Fibroblast of lung (primary cell): ENCODE results near the gene CTNNA2.

ENCODE experiments used
- EZH2 ChIP-seq: IDR thresholded peaks from 2 replicates; pipeline ENCODE4 v1.5.1; 2012; ENCODE audit warnings: low read length, control low read depth, mild to moderate bottlenecking; ENCODE audit errors: missing control alignments
- TF ChIP-seq, protein P1 (sequence below), 2 donors: IDR thresholded peaks in 1 of 2; conservative IDR thresholded peaks in 1 of 2; 1 replicate in 1 of 2; 2 replicates in 1 of 2; pipeline ENCODE4 v1.5.1; 2011 to 2012; ENCODE audit warnings: low read length in 2 of 2, control low read depth in 1 of 2, inconsistent platforms in 1 of 2, low read depth in 1 of 2, mild to moderate bottlenecking in 1 of 2

DNA sequence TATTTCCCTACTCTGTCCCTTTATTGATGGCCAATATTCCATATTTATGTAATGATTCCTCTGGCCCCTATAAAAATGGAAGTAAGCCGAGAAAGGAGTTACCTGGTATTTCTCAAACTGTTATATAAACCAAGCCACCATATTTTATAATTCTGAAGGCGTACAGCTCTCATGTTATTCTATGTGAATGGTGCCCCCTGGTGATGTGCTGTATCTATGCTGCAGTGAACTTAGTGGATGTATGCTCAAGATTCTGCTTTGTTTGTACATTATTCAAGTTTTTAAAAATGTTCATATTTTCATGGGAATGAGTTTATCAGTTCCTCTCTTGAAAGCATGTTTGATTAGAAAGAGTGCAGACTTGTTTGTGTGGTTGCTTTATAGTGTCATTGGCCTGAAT, 986.2 kb downstream of the CTNNA2 start:
- TF ChIP-seq, protein P1, sequence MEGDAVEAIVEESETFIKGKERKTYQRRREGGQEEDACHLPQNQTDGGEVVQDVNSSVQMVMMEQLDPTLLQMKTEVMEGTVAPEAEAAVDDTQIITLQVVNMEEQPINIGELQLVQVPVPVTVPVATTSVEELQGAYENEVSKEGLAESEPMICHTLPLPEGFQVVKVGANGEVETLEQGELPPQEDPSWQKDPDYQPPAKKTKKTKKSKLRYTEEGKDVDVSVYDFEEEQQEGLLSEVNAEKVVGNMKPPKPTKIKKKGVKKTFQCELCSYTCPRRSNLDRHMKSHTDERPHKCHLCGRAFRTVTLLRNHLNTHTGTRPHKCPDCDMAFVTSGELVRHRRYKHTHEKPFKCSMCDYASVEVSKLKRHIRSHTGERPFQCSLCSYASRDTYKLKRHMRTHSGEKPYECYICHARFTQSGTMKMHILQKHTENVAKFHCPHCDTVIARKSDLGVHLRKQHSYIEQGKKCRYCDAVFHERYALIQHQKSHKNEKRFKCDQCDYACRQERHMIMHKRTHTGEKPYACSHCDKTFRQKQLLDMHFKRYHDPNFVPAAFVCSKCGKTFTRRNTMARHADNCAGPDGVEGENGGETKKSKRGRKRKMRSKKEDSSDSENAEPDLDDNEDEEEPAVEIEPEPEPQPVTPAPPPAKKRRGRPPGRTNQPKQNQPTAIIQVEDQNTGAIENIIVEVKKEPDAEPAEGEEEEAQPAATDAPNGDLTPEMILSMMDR (conservative IDR thresholded peaks at IDR 0.05 in 1 of 2, IDR thresholded peaks at IDR 0.05 in 1 of 2; ENCODE audit: low read depth in 1 of 2, low read length in 2 of 2), result peak; percentile 74 to 85
- no peak for TF ChIP-seq EZH2
